HG02943 (cell line): ENCODE results near the gene CHMP3.
"Not testable (repeated sequence)": the region's sequence is repeated elsewhere in the genome, so short reads cannot be mapped to it uniquely, and the experiment has no call there.

Experiments used
- ATAC-seq: cut with Tn5 transposase; IDR thresholded peaks from one replicate; pipeline ENCODE4 v1.9.1; 2021; ENCODE audit warnings: mild to moderate bottlenecking, low read depth, moderate library complexity; ENCODE audit not compliant: unreplicated experiment

Gene CHMP3

GRCh38 chr2:86562922-86563649 lies at the start of gene CHMP3:
TSS of gene CHMP3 (minus strand) at chr2:86563443. CDS start at chr2:86563348, 95 bp downstream.
- ATAC-seq, result peak; percentile 87

GRCh38 chr2:86610871-86611270 lies 47.6 kb upstream of the CHMP3 start:
- no peak for ATAC-seq

GRCh38 chr2:86608832-86609410 lies 45.7 kb upstream of the CHMP3 start:
- ATAC-seq, result no peak

- ATAC-seq, result no peak
Observed at GRCh38 chr2:86603905-86604304, 40.7 kb upstream of the CHMP3 start.

GRCh38 chr2:86598966-86599365 lies 35.7 kb upstream of the CHMP3 start:
- ATAC-seq, result no peak

- no peak for ATAC-seq
Observed at GRCh38 chr2:86596118-86596517, 32.9 kb upstream of the CHMP3 start.

GRCh38 chr2:86593266-86593665 lies 30.0 kb upstream of the CHMP3 start:
- ATAC-seq, result no peak

- no peak for ATAC-seq
Observed at GRCh38 chr2:86592547-86593230, 29.4 kb upstream of the CHMP3 start.

- ATAC-seq, result not testable (repeated sequence)
Observed at GRCh38 chr2:86589701-86590100, 26.5 kb upstream of the CHMP3 start.

- ATAC-seq, result no peak
Observed at GRCh38 chr2:86584151-86584913, 21.1 kb upstream of the CHMP3 start.

GRCh38 chr2:86580560-86580959 lies 17.3 kb upstream of the CHMP3 start:
- no peak for ATAC-seq

- no peak for ATAC-seq
Observed at GRCh38 chr2:86577817-86578456, 14.7 kb upstream of the CHMP3 start.

GRCh38 chr2:86570059-86570458 lies 6.8 kb upstream of the CHMP3 start:
- ATAC-seq, result no peak

- ATAC-seq, result no peak
Observed at GRCh38 chr2:86566821-86567190, 3.6 kb upstream of the CHMP3 start.

GRCh38 chr2:86566158-86566820 lies 3.0 kb upstream of the CHMP3 start:
- no peak for ATAC-seq

GRCh38 chr2:86563650-86564061 lies 413 bp upstream of the CHMP3 start:
- no peak for ATAC-seq

- peak; percentile 21 for ATAC-seq
Observed at GRCh38 chr2:86562485-86562921, 740 bp downstream of the CHMP3 start.

- no peak for ATAC-seq
Observed at GRCh38 chr2:86557836-86558235, 5.4 kb downstream of the CHMP3 start.

- no peak for ATAC-seq
Observed at GRCh38 chr2:86556508-86556907, 6.7 kb downstream of the CHMP3 start.

GRCh38 chr2:86552889-86553288 lies 10.4 kb downstream of the CHMP3 start:
- ATAC-seq, result no peak
